ENCODE data around the gene CPXM2.
"Not testable (repeated sequence)": the region's sequence is repeated elsewhere in the genome, so short reads cannot be mapped to it uniquely, and the experiment has no call there.

The CPXM2 gene

GRCh38 chr10:123746061-123746460, 145.5 kb downstream of the CPXM2 start:
- no peak for DNase-seq (ENCODE audit: low read depth, low spot score)

GRCh38 chr10:123744224-123744536, 147.4 kb downstream of the CPXM2 start:
- no peak for DNase-seq (ENCODE audit: low read depth, low spot score)

GRCh38 chr10:123743441-123744223, 148.0 kb downstream of the CPXM2 start:
- no peak for DNase-seq (ENCODE audit: low read depth, low spot score)

DNA sequence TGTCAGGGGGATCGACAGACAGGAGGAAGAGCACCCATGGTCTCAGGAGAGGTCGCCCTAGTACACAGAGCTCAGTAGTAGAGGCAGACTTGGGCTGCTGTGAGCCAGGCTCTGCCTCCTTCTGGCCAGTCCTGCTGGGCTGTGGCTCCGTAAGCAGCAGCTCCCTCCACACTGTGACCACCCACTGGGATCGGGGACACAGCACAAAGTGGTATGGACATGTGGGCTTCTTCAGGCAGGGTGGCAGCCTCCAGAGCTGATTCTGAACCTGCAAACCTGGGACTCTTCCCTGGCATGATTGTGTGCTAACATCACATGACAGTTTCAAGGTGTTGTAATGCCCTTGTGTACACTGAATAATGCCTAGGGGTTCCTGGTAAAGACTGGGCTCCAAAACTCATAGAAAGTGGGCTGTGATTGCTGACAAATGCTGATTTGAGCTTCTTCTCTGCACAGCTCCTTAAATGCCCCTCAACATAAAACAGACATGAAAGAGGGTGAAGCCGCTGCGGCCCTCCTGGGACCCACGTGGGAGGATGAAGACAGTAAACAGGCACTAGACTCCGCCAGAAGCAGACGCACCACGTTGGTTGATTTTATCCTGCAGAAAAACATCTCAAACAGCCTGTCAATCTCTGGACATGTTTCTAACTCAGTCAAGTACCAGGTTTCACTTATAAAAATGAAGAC, 148.7 kb downstream of the CPXM2 start:
- DNase-seq (ENCODE audit: low read depth, low spot score): no peak

DNA sequence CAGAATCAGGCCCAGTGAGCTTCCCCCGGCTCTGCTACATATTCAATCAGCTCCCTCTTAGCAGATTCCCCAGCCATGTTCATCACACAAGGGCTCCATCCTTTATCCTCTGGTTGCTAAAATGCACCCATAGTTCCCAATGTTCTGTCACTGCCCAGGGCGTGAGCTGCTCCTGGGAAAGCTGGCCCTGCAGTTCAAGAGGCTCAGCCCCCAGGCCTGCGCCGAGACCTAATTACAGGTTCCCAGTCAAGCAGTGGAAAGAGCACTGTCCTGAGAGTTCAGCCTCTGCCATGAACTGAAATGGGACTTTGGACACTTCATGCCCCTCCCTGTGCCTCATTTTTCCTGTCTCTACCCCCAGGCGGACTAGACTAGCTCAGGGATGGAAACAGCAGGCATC, 149.9 kb downstream of the CPXM2 start:
- DNase-seq (ENCODE audit: low read depth, low spot score): no peak

DNA sequence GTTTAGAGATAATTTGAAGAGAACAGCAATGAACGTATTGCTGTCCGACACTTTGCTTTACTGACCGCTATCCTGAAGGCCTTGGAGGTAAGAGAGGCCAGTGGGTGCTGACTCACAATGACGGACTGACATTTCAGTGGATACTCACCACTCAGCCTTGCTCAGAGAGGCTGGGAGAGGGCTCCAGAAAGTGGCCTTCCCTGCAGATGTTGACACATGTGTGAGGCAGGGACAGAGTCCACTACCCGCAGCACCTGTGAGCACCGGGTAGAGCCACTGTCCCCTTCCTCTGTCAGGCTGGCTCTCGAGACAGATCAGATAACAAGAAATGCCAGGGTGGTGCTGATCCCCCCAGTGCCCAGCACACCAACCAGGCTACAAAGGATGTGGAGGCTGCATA, 150.5 kb downstream of the CPXM2 start:
- DNase-seq (ENCODE audit: low read depth, low spot score): no peak

GRCh38 chr10:123736917-123737316, 154.7 kb downstream of the CPXM2 start:
- not testable (repeated sequence) for DNase-seq (ENCODE audit: low read depth, low spot score)

DNA sequence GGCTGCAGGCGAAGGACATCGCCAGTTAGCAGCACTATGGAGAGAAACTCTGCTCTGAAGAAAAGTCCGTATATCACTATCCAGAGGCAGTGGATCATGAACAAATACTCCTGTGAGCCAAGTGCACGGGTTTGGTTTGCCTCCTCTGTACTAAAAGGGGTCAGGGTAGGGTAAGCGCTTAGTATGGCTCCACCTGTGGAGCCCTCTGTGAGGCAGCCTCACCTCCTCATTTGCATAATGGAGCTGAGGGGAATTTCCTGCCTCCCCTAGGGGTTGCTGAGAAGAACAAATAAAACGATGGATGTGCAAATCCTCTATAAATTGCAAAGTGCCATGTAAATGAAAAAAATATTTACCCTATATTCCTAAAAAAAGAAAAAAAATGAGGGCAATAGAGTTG, 162.1 kb downstream of the CPXM2 start:
- DNase-seq (ENCODE audit: low read depth, low spot score): no peak

DNA sequence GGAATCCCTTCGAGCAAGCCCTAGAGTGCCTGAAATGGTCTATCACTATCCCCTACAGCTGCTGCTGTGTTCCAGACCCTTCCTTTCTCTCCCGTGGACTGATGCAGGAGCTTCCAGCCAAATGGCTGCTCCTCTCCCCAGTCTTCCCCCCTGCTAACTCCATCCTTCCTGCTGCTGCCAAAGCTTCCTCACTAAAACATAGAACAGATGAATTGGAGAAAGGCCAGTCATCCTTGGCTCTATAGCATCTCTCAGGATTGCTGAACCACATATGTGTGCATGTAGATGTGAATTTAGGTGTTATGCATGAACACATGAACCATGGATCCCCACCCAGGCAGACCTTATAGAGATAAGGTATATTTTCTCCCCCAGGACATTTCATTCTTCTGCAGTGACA, 164.8 kb downstream of the CPXM2 start:
- DNase-seq (ENCODE audit: low read depth, low spot score): no peak

- no peak for DNase-seq (ENCODE audit: low read depth, low spot score)
Observed at GRCh38 chr10:123726381-123726780, 165.2 kb downstream of the CPXM2 start.

DNA sequence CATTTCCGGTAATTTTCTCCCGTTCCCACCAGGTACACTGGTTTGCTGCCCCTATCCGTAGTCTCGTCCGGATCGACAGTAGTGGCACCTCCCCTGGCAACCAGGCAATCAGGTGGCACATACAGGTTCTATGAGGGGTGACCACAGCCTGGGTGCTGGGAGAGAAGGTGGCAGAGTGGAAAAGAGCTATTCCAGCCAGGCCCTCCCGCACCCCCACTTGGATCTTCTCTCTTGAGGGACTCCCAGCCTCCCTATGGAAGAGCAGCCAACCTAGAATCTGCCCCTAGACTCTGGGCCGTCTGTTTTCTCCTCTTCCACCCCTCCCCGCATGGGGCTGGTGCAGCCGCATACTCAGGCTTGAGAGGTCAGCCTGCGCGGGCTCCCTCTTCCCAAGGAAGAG, 166.9 kb downstream of the CPXM2 start:
- DNase-seq (ENCODE audit: low read depth, low spot score): no peak

DNA sequence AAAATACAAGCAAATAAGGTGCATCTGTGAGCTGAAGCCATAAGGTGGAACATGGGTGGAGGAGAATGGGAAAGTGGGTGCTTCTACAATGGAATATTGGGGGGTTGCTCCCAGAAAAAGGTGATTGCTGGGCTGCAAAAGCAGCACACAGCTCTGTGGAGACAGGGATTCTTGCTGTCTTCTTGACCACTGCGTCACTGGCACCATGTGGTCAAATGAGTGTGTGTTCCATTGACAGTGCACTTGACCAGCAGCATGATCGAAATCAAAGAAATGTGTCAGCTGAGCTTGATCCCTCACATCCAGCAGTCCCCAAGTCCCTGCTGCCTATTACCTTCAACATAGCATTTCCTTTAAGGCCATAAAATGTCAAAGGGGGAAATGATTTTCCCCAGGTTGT, 169.3 kb downstream of the CPXM2 start:
- DNase-seq (ENCODE audit: low read depth, low spot score): no peak

DNA sequence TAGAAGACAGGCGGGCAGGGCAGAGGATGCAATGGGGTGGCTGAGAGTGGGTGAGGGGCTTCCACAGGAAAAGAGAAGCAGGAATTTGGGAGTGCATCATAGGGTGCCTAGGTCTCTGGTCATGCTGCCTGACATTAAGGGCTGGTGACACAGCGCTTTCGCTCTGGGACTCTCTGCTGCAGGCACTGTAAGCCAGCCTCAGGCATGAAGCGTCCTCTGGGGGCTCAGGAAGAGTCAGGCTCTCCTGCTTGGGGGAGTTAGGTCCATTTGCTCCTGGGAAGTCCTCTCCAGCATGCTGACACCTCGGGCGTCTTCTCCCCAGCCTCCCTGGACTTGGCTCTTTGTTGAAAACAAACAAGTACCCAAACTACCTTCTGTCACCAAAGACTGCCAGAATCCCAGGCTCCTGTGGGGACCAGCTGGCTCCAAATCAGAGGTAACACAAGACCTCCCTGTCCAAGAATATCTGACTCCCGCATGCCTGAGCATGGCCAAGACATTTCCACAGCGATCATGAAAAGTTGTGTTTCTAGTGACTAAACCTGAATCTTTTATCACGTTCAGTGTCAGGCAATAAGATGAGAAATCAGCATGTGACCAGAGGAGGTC, 170.1 kb downstream of the CPXM2 start:
- DNase-seq (ENCODE audit: low read depth, low spot score): no peak

- DNase-seq (ENCODE audit: low read depth, low spot score): no peak
Observed at GRCh38 chr10:123720536-123720935, 171.1 kb downstream of the CPXM2 start.

- no peak for DNase-seq (ENCODE audit: low read depth, low spot score)
Observed at GRCh38 chr10:123718544-123719060, 173.0 kb downstream of the CPXM2 start.

DNA sequence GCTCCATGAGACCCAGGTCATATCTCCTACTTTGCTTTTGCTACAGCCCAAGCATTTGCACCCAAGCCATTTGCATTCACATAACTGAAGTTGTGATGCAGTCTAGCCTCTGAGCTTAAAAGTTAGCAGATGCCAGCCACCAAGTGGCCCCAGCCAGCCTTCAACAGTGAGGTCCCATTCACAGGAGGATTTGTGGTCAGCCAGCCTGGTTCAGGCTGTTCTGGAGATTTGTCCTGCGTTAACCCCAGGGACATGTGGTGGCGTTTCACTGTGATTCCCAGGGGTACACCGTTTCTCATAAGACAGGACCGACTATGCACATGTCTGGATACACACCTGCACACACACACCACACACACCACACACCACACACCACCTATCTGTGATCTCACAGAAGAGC, 174.3 kb downstream of the CPXM2 start:
- DNase-seq (ENCODE audit: low read depth, low spot score): no peak

GRCh38 chr10:123715546-123715945, 176.1 kb downstream of the CPXM2 start:
- DNase-seq (ENCODE audit: low read depth, low spot score): no peak

- no peak for DNase-seq (ENCODE audit: low read depth, low spot score)
Observed at GRCh38 chr10:123706236-123706635, 185.4 kb downstream of the CPXM2 start.

GRCh38 chr10:123704812-123705211, 186.8 kb downstream of the CPXM2 start:
- no peak for DNase-seq (ENCODE audit: low read depth, low spot score)

GRCh38 chr10:123704076-123704475, 187.5 kb downstream of the CPXM2 start:
- DNase-seq (ENCODE audit: low read depth, low spot score): no peak

GRCh38 chr10:123703195-123703790, 188.3 kb downstream of the CPXM2 start:
- no peak for DNase-seq (ENCODE audit: low read depth, low spot score)
